HG02870 (cell line): ENCODE results near the gene CA10.

ENCODE experiments used
- ATAC-seq: cut with Tn5 transposase; IDR thresholded peaks from one replicate; pipeline ENCODE4 v1.9.1; 2021; ENCODE audit warnings: mild to moderate bottlenecking, moderate library complexity; ENCODE audit not compliant: unreplicated experiment

CA10 gene

DNA sequence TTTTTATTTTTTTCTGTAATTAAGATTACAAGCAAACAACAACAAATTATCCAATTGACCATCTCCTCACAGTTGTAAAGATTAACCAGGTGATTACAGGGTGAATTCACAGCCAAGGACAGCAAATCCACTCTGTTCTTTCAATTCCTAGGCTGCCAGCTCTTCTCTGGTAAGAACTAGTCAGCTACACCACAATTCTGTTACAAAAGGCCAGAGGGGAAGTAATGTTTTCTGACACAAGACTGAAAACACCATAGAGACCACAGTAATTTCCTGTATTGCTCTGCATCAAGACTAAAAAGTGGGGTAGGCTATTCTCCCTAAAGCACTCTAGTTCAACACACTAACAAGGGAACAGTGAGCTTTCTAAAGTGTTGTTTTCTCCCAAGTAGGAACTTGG is 10.6 kb downstream of the CA10 start:
- peak; percentile 71 for ATAC-seq

DNA sequence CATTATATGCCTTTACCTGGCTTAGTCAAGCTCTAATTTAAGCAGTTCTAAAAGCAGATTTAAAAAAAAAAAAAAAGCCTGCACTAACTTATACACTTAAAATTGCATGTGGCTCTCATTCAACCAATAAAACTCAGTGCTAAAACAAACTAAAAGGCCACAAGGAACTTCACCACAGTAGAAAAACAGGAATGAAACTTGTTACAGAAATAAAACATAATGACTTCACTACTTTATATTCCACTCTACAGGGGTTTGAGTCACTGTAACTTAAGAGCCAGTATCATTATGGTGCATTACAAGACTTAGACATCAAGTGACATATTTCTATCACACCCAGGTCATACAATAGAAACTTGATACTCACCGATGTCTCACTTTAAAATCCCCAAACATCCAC is 11.1 kb downstream of the CA10 start:
- ATAC-seq = no peak

DNA sequence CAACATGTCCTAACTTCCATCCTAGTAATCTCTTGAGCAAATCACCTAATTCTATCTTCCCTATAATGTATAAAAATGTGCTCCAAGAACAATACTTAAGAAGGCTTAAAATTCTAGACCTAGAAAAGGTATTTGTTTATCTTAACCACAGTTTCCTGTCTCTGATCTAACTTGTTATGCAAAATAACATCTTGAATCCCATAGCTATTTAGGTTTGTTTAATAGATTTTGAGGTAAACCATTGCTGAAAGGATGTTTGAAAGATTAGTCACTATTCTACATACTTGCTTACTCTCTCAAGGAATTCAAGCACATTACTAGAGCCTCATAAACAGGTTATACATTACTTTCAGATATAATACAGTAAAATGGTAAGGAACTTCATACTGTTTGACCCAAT is 13.0 kb downstream of the CA10 start:
- ATAC-seq = no peak

DNA sequence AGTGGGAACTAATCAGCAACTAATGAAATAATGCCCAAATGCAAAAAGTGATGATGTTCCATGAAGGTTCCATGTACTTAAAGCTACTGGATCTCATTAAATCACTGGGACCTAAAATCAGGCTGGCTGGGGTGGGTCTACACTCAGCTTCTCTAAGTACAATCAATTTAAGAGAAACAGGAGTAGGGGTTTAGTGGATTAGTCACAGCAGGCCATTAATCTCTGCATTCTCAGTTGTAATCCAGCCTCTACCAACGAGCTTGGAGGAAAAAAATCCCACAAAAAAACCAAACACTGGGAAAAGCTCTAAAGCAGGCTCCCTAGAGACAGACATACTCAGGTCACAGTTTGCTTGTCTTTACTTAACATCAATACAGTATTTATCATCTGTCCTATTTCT is 15.0 kb downstream of the CA10 start:
- ATAC-seq = no peak

DNA sequence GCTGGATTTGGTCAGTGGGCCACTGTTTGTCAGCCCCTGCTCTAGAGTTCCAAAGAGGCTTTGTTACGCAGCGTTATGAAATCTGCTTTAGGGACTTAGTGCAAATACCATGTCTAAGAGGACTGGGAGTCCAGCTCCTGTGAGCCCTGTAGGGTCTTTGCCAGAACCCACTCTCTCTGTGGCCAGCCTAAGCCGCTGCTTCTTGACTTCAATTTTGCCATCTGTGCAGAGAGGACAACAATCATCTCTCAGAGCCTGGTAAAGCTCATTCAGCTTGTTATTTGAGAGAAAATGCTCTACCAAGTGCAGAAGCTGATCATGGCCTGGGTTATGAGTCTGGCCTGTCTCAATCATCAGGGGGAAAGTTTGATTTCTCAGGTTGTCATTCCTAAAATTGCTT is 17.9 kb downstream of the CA10 start:
- no peak for ATAC-seq

DNA sequence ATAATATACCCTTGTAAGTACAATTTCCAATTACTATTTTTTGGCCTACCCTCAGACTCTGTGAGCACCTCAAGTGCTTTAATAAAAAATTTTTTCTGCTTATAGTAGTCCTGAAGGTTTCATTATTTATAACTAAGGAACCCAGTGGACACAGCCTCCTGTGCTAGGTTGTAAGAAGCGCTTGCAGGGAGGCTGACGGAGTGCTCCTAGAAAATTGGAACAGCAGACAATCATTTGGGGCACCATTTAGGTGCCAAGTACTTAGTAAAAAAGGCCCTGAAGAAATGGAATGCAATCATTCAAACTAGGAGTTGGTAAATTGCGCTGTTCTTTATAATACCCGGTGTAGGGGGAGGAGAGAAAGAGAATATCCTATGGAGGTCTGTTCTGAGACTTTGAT is 19.8 kb downstream of the CA10 start:
- ATAC-seq = no peak

DNA sequence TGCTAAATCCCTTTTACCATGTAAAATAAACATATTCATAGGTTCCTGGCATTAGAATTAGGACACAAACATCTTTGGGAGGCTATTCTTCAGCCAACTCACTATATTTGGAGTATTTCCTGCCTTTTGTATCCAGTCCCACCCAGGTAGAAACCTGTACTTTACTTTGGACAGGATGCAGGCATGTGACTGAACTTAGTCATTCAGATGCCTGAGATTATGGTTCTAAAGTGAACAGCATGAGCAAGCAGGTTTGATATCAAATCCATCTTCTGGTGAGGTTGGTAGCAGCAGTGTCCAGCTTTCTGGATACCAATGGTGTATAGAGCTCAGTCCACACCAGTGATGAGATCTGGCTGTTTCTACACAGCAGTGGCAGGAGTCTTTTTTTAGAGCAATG is 20.2 kb downstream of the CA10 start:
- ATAC-seq = no peak

DNA sequence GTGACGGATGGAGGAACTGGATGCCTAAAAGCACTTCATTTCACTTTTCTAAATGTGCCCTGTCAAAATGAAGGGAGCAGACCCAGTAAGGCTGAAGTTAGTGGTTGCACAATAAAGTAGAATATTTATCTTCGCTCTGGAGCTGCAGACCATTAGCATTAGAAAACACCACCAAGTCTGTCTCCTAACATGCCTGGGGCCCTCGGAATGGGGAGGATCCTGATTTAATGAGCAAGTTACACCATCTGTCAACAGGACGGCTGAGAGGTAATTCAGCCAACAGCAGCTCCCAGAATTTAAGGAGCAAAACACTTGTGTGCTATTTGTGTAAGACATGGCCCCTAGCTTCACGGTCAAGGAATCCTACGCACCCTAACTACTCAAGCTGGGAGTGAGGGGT is 22.3 kb downstream of the CA10 start:
- ATAC-seq = no peak

DNA sequence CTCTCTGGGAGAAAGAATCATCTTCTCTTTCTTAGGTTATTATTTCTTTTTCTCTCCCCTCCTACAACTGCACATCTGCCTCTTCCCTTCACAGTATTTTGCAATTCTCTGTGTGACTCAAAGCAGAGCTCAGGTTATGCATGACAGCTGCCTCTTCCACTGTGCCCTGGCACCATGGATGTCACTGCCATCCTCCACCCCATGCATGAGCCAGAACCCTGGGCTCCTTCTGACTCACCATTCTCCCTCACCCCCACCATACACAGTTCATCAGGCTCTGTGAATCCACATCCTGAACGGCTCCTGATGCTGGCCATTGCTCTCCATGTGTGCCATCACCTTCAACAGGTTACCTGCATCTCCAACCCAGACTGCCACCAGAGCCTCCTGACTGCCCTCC is 23.9 kb downstream of the CA10 start:
- ATAC-seq = no peak

DNA sequence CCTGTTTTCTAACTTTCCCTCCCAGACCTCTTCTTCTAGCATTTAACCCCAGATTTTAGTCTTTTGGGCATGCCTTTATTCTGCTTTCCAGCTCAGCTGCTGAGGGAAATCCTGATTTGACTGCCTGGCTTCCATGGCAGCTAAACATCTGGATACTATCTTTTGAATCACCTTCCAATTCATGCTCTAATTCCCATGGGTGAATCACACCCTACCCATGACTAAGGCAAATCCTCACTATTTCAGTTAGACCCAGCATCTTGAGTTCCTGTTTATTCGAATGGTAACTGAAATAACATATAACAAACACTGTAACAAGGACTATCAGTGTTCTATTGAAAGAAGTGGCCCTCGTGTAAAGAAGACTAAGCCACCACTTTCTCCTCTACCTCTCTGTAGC is 29.8 kb downstream of the CA10 start:
- ATAC-seq = no peak

DNA sequence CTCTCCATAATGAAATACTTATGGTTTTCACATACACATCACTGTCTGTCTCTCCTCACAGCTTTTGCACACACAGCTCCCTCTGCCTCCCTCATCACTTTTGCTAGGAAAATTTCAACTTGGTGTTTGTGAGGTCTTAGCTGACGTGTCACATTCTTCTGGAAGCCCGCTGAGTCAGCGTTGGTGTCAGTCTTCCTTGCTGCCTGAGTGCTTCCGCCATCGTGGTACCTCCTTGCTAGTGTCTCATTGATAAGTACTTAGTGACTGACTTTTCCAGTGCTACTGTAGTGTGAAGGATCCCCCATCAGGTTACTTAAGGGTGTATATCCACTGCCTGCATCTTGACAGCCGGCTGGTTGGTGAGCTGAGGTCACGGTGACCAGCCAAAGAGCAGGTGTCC is 33.5 kb downstream of the CA10 start:
- no peak for ATAC-seq

DNA sequence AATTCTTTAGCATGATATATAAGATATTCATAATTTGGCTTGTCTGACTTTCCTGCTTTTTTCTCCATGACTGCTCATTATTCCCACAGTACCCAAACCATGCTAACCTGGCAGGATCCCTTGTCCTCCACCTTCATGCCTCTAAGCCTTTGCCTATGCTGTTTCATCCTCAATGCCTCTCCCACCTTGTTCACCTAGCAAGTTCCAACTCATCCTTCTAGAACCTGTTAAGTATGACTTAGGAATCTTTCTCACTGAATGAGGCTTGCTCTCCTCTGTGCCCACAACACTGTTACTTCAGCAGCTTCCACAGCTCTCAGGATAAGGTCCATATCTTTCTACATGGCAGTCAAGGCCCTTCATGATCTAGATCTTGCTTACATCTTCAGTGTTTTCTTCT is 34.0 kb downstream of the CA10 start:
- no peak for ATAC-seq

DNA sequence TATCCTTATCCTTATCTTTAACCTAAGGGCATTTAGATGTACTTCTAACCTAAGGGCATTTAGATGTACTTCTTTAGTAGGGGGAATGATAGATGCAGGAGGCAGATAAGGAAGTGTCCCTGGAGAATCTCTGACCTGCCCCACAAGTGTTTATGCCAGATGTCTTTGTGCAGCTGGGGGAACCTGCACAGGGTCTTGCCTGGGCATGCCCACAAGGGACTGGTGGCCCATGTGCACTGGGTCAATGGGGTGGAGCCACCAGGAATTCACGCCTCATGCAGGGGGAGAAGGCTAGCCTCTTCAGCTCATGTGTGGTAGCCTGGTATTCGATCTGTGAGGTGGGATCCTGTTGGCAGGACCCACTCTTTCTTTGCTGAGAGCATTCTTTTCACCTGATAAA is 38.0 kb downstream of the CA10 start:
- no peak for ATAC-seq

DNA sequence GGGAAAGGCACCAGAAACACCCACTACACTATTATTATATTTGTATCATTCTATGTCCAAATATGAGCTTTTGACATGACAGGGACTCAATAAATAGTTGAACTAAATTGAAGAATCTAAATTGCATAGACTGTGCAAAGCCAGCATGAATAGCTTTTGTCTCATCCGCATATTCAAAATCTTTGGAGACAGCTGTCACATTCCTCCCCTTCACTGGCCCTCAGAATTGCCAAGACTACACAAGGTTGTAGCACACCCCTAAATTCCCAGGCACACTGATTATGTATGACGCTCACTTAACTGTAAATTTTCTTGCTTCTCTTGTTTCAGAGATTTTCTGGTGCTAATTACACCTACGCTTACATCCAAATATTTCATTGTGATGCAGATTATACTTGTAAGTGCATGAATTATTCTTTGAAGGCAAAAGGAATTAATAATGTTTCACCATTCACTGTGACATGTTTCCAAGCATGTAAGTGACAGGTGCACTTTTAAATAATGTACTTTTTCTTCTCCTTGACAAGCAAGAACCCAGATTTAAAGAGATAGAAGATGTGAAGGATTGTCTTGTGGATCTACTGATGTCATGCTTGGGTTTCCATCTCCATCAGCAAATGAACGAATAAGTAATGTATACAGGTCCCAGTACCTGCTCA is 47.5 kb downstream of the CA10 start:
- ATAC-seq = no peak

DNA sequence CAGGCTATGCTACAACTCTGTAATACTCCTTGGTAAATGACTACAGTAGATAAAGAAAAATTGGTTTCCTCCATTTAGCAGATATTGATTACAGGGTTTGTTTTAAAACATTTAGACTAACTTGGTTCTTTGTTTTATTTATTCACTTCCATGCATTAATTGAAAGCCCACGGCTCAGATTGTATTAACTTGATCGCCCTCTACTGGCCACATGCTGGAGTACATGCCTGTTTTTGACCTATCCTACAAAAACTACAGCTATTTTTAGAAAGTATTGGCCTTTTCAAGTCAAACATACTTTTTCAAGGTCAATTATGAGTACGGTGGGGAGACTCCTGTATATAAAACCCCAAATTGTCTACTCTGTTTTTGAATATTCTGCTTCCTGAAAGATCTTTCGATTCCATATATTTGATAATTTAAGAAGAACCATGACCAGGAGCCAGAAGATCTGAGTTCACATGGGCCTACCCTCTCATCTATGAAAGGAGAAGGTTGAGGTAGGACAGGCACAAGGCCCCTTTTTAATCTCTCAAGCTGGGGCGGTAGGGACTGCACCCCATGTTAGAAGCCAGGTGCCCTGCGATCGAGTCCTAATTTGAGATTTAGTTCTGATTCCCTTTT is 51.8 kb downstream of the CA10 start:
- no peak for ATAC-seq

DNA sequence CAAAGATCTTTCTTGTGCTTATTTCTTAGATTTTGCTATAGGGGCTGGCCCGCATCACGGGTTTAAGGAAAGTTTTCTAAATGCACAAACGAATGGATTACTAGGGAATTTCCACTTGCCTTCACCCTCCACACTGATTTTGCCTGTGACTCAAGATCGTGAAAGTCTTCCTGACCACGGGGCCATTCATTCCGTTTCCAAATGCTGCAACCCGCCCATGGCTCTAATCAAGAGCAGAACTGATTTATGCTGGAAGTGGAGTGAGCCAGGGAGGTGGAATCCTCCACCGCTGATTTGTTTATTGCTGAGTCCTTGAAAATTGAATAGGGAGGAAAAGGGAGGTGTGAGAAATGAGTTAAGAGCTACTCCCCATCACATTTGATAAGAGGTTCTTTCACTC is 52.4 kb downstream of the CA10 start:
- ATAC-seq = no peak

DNA sequence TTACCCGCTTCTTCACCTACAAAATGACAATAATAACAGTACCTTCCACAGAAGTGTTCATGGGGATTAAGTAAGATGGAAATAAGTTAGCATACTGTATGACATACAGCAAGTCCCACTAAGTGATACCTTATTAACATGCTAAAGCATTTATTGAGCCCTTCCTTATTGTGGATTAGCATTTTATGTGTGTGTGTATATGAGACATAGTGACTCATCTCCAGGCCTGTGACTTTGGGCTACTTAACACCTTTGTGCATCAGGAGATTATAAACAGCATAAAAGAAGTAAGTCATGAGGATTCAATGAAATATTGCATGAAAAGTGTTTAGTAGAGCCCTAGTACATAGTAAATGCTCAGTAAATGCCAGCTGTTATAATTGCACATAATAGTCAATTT is 52.9 kb downstream of the CA10 start:
- no peak for ATAC-seq

DNA sequence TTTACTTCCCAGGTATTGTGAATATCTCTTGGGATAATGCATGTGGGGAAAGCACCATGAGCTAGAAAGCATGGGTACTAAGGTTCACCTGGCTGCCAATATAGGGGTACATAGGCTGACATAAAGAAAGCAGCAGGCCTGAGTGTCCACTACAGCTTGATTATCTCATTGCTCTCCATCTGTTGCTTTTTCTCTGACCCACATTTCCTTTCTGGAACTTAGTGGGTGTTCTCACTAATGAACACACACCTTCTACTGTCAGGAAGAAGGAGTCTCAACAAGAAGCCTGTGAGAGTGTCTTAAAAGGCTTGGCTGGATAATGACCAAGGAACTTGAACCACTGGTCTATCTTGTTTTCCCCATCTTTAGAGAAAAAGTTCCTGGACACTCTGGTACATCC is 62.5 kb downstream of the CA10 start:
- ATAC-seq = no peak

DNA sequence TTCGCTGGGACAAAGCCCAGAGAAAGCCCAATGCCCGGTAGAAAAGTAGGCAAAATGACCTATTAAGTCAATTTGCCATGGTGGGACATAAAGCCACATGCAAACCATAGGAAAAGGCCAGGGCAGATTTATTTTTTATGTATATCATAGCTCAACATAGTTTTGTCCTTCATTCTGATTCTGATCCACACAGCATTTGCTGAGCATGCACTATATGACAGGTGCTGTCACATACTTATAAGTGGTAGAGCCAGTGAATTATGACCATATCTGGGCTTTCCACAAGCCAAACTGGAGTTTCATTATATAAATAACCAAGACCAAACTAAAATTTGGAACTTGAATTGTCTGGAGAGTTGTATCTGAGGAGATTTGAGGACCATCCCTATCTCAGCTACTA is 74.3 kb downstream of the CA10 start:
- no peak for ATAC-seq

DNA sequence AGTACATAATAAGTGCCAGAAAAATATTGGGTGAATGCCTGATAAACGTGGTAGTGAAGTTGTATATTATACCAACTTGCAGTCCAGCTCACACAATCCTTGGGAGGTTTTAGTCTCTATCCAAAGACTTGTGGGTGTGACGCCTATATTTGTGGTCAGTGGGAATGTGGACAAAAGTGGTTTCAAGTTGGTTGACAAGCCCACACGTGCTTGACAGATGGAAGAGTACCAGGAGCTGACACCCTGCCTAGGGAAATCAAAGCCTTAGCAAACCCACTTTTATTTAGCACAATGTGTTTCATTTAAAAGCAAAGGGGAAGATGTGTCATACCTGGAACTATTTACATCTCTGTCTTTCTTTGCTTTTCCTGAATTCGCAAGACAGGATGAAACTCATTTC is 79.0 kb downstream of the CA10 start:
- ATAC-seq = no peak

DNA sequence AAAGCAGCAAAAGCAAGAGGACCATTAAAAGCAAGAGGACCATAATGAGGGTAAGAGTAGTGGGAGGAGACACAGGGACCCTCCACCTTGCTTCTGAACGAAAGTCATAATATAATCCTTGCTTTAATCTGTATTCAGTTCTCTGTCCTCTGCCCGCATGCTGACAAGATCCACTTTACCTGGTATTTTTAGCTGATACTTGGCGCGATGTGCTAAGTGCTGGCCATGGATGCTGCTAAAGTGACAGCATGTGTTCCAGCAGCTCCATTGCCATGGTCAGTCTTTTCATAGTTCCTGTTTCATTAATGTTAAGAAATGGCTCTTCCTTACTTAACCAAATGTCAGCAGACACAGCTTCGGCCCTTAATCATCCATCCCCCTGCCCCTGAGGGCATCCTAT is 86.8 kb downstream of the CA10 start:
- no peak for ATAC-seq

DNA sequence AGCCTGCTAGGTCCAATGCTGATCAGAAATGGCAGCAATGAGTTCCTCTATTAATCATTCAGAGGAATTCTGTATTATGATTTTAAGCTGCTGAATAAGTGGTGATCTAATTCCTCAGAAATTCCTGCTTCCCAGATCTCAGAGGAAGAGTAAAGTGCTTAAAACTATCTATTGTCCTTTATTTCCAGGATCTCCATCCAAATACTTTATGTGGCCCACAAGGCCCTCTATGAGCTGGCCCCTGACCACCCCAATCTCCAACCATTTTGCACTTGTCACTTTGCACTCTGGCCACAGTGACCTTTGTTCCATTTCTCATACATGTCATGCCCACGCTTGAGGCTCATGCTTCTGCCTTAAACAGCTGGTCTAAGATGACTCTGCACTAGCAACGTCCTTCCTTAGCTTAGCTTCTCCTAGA is 93.7 kb downstream of the CA10 start:
- no peak for ATAC-seq

DNA sequence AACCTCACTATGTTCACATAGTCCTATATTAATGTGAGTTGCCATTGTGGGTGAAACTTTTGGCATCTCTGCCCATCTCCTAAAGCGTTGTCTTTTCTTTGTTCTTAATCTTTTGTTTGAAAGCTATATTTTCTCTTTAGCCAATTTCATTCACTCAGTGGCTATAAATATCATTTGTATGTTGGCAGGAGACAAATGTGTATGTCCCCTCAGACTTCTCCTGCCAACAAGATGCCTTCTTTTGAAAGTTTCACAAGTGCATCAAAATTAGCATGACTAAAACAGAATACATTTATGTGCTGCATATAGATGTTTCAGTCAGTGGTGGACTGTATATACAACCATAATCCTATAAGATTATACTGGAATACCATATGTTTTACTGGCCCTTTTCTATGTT is 109.0 kb downstream of the CA10 start:
- ATAC-seq = no peak
